C4-2B (cell line): ENCODE data around the gene TOR2A.

Experiments
- H3K27ac ChIP-seq: fragments of 450-650 bp; 2 replicates; pipeline ENCODE4 v1.5.1; 2017
- CTCF ChIP-seq: fragments of 450-650 bp; conservative IDR thresholded peaks from 2 replicates; pipeline ENCODE4 v1.5.1; 2017; ENCODE audit warnings: mild to moderate bottlenecking
- ZFX ChIP-seq: fragments of 450-650 bp; IDR thresholded peaks from 2 replicates; pipeline ENCODE4 v1.6.1; 2017

Gene TOR2A

GRCh38 chr9:127749090-127749787 is 14.1 kb upstream of the TOR2A start:
- no peak for TF ChIP-seq CTCF
- TF ChIP-seq ZFX = no peak
- no peak overlapping the region for H3K27ac ChIP-seq

GRCh38 chr9:127746959-127747569 is 12.0 kb upstream of the TOR2A start:
- TF ChIP-seq CTCF (no peak), ZFX (no peak)
- H3K27ac ChIP-seq = no peak overlapping the region

GRCh38 chr9:127744398-127745110 is 9.5 kb upstream of the TOR2A start:
- no peak for TF ChIP-seq ZFX
- TF ChIP-seq CTCF = no peak
- H3K27ac ChIP-seq = no peak overlapping the region

GRCh38 chr9:127742435-127743088 is 7.5 kb upstream of the TOR2A start:
- TF ChIP-seq ZFX (no peak), CTCF (no peak)
- H3K27ac ChIP-seq = no peak overlapping the region

GRCh38 chr9:127741831-127742434 is 6.8 kb upstream of the TOR2A start:
- TF ChIP-seq ZFX (no peak), CTCF (no peak)
- H3K27ac ChIP-seq = no peak overlapping the region

GRCh38 chr9:127739614-127740330 is 4.7 kb upstream of the TOR2A start:
- TF ChIP-seq CTCF (no peak), ZFX (no peak)
- H3K27ac ChIP-seq = peak overlapping the region; percentile 27; the same call in 1 of the 2 replicates
